CD14-positive monocyte (primary cell): ENCODE measurements around the gene NAPSA. TPM values are rescaled to one million over a fixed set of nuclear protein-coding genes. Genes with fewer than 3 reads are reported as not detected.

Source experiments
- DNase-seq, 3 donors: peaks; one replicate each; pipeline ENCODE4 v3.0.0-alpha.2; 2011 to 2022
- H2AFZ ChIP-seq: 2 replicates; pipeline ENCODE4 v1.6.0; 2012; ENCODE audit warnings: mild to moderate bottlenecking, low read depth, low read length, inconsistent platforms; ENCODE audit not compliant: insufficient read depth, poor library complexity, severe bottlenecking
- H3K27ac ChIP-seq, 2 donors: 1 replicate in 1 of 2; 2 replicates in 1 of 2; pipeline ENCODE4 v1.5.1; 2012 to 2013; ENCODE audit warnings: low read length in 2 of 2, control low read depth in 1 of 2, inconsistent platforms in 1 of 2, low read depth in 1 of 2, mild to moderate bottlenecking in 1 of 2
- H3K27me3 ChIP-seq, 2 donors: one replicate each; pipeline versions ENCODE4 v1.6.0 to v1.6.1; 2011 to 2013; ENCODE audit warnings: low read length in 2 of 2; ENCODE audit not compliant: control insufficient read depth in 2 of 2, insufficient read depth in 2 of 2
- H3K36me3 ChIP-seq, 2 donors: replicated peaks in 1 of 2; 1 replicate in 1 of 2; 2 replicates in 1 of 2; pipeline versions ENCODE4 v1.5.1 to v1.6.1; 2012 to 2013; ENCODE audit warnings: low read length in 2 of 2, control low read depth in 1 of 2, inconsistent platforms in 1 of 2, mild to moderate bottlenecking in 1 of 2; ENCODE audit not compliant: insufficient read depth in 2 of 2, control insufficient read depth in 1 of 2
- H3K4me1 ChIP-seq, 2 donors: 1 replicate in 1 of 2; 2 replicates in 1 of 2; pipeline versions ENCODE4 v1.5.1 to v1.6.1; 2012 to 2013; ENCODE audit warnings: low read length in 2 of 2, control low read depth in 1 of 2, inconsistent platforms in 1 of 2, mild to moderate bottlenecking in 1 of 2, moderate library complexity in 1 of 2; ENCODE audit not compliant: insufficient read depth in 2 of 2, control insufficient read depth in 1 of 2
- H3K4me2 ChIP-seq: replicated peaks from 2 replicates; pipeline ENCODE3; 2012; ENCODE audit warnings: low read length, moderate library complexity, mild to moderate bottlenecking; ENCODE audit not compliant: poor library complexity, severe bottlenecking; ENCODE audit errors: extremely low read depth
- H3K4me3 ChIP-seq, 3 experiments: fragments of 200-600 bp in 1 of 3; sonication (generic) in 1 of 3; replicated peaks in 1 of 3; 1 replicate in 2 of 3; 2 replicates in 1 of 3; pipeline ENCODE4 v1.5.1; 2011 to 2013; ENCODE audit warnings: low read length in 3 of 3, mild to moderate bottlenecking in 3 of 3, control low read depth in 2 of 3, low read depth in 2 of 3, inconsistent platforms in 1 of 3, moderate library complexity in 1 of 3
- H3K79me2 ChIP-seq: 2 replicates; pipeline ENCODE4 v1.6.0; 2012; ENCODE audit warnings: mild to moderate bottlenecking, control low read depth, inconsistent platforms, low read length, moderate library complexity; ENCODE audit not compliant: insufficient read depth
- H3K9ac ChIP-seq: 2 replicates; pipeline ENCODE4 v1.6.0; 2017; ENCODE audit warnings: low read length, mild to moderate bottlenecking; ENCODE audit not compliant: insufficient read depth, poor library complexity, severe bottlenecking
- H3K9me3 ChIP-seq, 2 donors: replicated peaks in 1 of 2; 1 replicate in 1 of 2; 2 replicates in 1 of 2; pipeline versions ENCODE4 v1.5.1 to v1.6.1; 2012 to 2013; ENCODE audit warnings: low read length in 2 of 2, control low read depth in 1 of 2; ENCODE audit not compliant: control insufficient read depth in 1 of 2, insufficient read depth in 1 of 2
- H4K20me1 ChIP-seq: 2 replicates; pipeline ENCODE4 v1.6.0; 2012; ENCODE audit warnings: mild to moderate bottlenecking, low read length, control low read depth, moderate library complexity; ENCODE audit not compliant: insufficient read depth
- H3K27ac Mint-ChIP-seq, 7 donors: one replicate each; pipeline ENCODE4 v1.8.0; 2020; ENCODE audit warnings: mild to moderate bottlenecking in 7 of 7, mixed read lengths in 7 of 7, moderate library complexity in 6 of 7, inconsistent platforms in 2 of 7
- H3K27me3 Mint-ChIP-seq, 3 donors: one replicate each; pipeline ENCODE4 v1.8.0; 2021 to 2022; ENCODE audit warnings: low read depth in 3 of 3, mild to moderate bottlenecking in 3 of 3, mixed read lengths in 3 of 3, moderate library complexity in 3 of 3, inconsistent platforms in 1 of 3
- H3K36me3 Mint-ChIP-seq, 2 donors: one replicate each; pipeline ENCODE4 v1.8.0; 2020; ENCODE audit warnings: mixed read lengths in 2 of 2, inconsistent platforms in 1 of 2, mild to moderate bottlenecking in 1 of 2
- H3K4me1 Mint-ChIP-seq: one replicate; pipeline ENCODE4 v1.8.0; 2020; ENCODE audit warnings: mild to moderate bottlenecking, mixed read lengths
- H3K4me3 Mint-ChIP-seq, 2 donors: one replicate each; pipeline ENCODE4 v1.8.0; 2020; ENCODE audit warnings: mild to moderate bottlenecking in 2 of 2, mixed read lengths in 2 of 2, moderate library complexity in 1 of 2
- H3K9me3 Mint-ChIP-seq, 7 donors: one replicate each; pipeline ENCODE4 v1.8.0; 2020 to 2022; ENCODE audit warnings: mixed read lengths in 7 of 7, mild to moderate bottlenecking in 6 of 7, moderate library complexity in 6 of 7, inconsistent platforms in 2 of 7
- CTCF ChIP-seq: fragments of 200-600 bp; IDR thresholded peaks from one replicate; pipeline ENCODE4 v1.8.0; 2022; ENCODE audit warnings: antibody characterized with exemption, mild to moderate bottlenecking
- WGBS: methylation state at CpG from one replicate; pipeline ENCODE4 v1.1.5; 2013; ENCODE audit warnings: missing lambda C conversion rate; ENCODE audit not compliant: insufficient coverage; 5-methylcytosine and 5-hydroxymethylcytosine counted together
- intact Hi-C, 2 donors: fragments of 100-400 bp; cut with micrococcal nuclease; formaldehyde crosslinking; loops; one replicate each; pipeline versions ENCODE4 v1.15.0 to v1.15.1; 2023
- polyA plus RNA-seq, 3 donors: library from polyadenylated mRNA; depleted of rRNA in 1 of 3; unstranded in 2 of 3; stranded (reverse) in 1 of 3; fragments of 300-500 nt in 2 of 3; fragments of >200 nt in 1 of 3; fragmentation: Illumina TruSeq in 2 of 3; gene quantifications; 1 replicate in 2 of 3; 2 replicates in 1 of 3; pipeline ENCODE4 v1.2.3, GENCODE V29; 2012 to 2021

The NAPSA gene
- polyA plus RNA-seq, 3 donors: 0.27 to 1.3 (median 0.52) TPM

- peaks cover 51 to 67% (median 64%) of the 10 kb centered on the region in 3 donors for H3K27me3 Mint-ChIP-seq
- peaks cover 3% of the 10 kb centered on the region for H3K4me1 Mint-ChIP-seq
- 86% methylated on average over 4 of the region's 4 CpGs for WGBS
- Histone ChIP-seq H3K36me3 (no peaks in the 10 kb centered on the region), H3K4me3 (no peak overlapping the region), H3K27me3 (peaks cover 37 to 53% of the 10 kb centered on the region in 2 donors), H3K4me2 (no peak overlapping the region), H3K9ac (no peak overlapping the region), H4K20me1 (peaks cover 6% of the 10 kb centered on the region), H3K79me2 (no peaks in the 10 kb centered on the region), H3K9me3 (peaks cover 0 to 19% of the 10 kb centered on the region in 2 donors), H3K4me1 (peaks cover 0 to 4% of the 10 kb centered on the region in 2 donors), H2AFZ (no peak overlapping the region), H3K27ac (no peak overlapping the region)
- TF ChIP-seq CTCF: no peak
- DNase-seq: no peak
- no peak overlapping the region for H3K4me3 Mint-ChIP-seq
- H3K27ac Mint-ChIP-seq: no peak overlapping the region
- peaks cover 0 to 5% of the 10 kb centered on the region in 2 donors for H3K36me3 Mint-ChIP-seq
- intact Hi-C loops: no loop called here
- H3K9me3 Mint-ChIP-seq: peaks cover 0 to 26% (median 8%) of the 10 kb centered on the region in 7 donors
Measured at GRCh38 chr19:50317115-50317514, 48.3 kb downstream of the NAPSA start.

DNA sequence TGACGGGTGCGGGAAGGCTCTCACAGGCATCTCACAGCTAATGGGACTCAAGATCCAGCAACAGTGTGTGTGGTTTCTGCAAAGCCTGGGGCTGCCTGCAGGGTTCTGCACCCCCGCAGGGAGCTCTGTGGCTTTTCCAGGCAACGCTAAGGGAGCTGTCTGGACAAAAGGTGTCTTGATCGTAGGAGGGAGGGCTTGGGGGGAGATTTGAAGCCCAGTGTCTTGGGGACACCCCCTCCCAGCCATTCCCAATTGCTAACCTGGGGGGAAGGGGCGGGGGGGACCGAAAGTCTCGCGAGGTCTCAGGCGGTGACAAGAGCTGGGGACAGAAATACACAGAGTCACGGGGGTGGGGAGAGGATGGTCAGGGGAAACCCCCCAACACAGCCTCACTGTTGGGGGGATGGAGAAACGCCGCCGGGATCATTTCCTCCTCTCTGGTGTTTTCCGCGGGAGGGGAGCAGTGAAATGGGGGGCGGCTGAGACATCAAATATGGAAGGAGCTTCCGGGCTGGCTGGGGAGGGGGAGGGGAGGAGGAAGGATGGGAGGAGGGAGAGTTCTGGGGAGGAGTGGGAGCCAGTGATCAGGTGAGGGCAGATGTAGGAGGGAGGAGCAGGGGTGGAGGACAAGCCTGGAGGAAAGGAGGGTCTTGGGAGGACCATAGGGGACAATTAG lies 49.5 kb downstream of the NAPSA start:
- 3% methylated on average over 5 of the region's 18 CpGs for WGBS
- Histone ChIP-seq H2AFZ (no peak overlapping the region), H3K4me2 (no peak overlapping the region), H3K9me3 (peaks cover 0 to 24% of the 10 kb centered on the region in 2 donors), H4K20me1 (no peaks in the 10 kb centered on the region), H3K27ac (no peak overlapping the region), H3K9ac (no peak overlapping the region), H3K79me2 (no peaks in the 10 kb centered on the region), H3K27me3 (peaks cover 39 to 63% of the 10 kb centered on the region in 2 donors), H3K36me3 (no peaks in the 10 kb centered on the region), H3K4me3 (no peak overlapping the region), H3K4me1 (peaks cover 0 to 4% of the 10 kb centered on the region in 2 donors)
- DNase-seq: peak in 1 of 3 donors; percentile 57
- intact Hi-C loops: no loop called here
- Mint-ChIP-seq H3K4me3 (peak overlapping the region in 1 of 2 donors; percentile 75), H3K27me3 (peaks cover 57 to 77% (median 72%) of the 10 kb centered on the region in 3 donors), H3K27ac (no peak overlapping the region), H3K36me3 (peaks cover 0 to 4% of the 10 kb centered on the region in 2 donors), H3K9me3 (peaks cover 0 to 26% (median 8%) of the 10 kb centered on the region in 7 donors), H3K4me1 (peaks cover 3% of the 10 kb centered on the region)
- no peak for TF ChIP-seq CTCF
